Raji (cell line): Measurements from ENCODE around the gene GRM4.

ENCODE experiments used
- POLR2A ChIP-seq: IDR thresholded peaks from 2 replicates; pipeline ENCODE4 v1.6.1; 2011; ENCODE audit warnings: low read depth, low read length, control low read depth; ENCODE audit not compliant: insufficient read depth

Gene GRM4

DNA sequence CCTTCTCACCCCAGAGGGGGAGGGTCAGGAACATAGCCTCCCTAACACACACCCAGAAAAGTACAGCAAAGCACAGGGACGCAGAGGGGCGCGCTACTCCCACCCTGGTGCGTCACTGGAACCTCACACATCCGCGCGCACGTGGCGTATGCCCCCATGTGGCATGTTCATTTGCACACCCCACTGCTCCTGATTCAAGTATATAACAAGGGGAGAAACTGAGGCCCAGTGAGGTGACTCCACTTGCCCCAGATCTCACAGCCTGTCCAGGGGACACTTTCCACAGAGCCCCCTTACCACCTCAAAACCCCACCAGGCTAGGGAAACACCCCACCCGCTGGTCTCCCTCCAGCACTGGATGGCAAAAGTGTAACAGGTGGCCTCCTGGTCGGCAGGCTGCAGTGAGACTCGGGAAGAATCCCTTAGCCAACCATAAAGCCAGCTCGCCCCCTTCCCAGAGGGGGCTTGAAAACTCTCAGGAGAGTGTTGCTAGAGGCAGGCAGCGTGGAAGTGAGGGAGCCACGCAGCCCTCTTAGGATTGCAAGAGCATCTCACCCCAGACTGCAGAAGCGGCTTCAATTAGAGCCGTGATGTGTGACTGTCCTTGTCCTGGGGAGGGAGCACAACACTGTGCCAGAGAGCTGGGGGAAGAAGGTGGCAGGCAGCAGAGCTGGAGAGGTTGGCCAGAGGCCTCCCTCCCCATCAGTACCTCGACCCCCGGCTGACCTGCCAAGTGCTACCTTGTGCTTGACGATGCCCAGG, at the start of gene GRM4:
GRM4 (minus strand) TSS at position 67 of the 762 bp plus-strand sequence. CDS start 12,591 bp downstream, outside the sequence.
- TF ChIP-seq POLR2A: no peak

DNA sequence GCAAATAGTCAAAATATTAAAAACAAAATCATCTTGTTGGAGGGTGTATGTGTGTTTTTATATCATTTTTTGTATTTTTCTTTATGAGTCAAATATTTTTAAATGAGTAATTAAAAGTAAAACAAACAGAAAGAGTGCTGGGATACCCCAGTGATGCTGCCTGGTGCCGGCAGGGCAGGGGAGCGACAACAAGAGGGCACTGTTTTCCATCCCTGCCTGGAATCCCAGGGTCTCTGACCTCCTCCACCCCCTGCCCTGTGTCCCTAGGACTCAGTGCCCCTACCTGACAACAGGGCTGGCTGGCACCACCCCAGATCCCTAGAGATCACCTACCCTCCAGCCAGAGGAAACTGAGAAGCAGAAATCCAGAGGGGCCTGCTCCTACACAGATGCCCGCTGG, 48.9 kb upstream of the GRM4 start:
- no peak for TF ChIP-seq POLR2A

DNA sequence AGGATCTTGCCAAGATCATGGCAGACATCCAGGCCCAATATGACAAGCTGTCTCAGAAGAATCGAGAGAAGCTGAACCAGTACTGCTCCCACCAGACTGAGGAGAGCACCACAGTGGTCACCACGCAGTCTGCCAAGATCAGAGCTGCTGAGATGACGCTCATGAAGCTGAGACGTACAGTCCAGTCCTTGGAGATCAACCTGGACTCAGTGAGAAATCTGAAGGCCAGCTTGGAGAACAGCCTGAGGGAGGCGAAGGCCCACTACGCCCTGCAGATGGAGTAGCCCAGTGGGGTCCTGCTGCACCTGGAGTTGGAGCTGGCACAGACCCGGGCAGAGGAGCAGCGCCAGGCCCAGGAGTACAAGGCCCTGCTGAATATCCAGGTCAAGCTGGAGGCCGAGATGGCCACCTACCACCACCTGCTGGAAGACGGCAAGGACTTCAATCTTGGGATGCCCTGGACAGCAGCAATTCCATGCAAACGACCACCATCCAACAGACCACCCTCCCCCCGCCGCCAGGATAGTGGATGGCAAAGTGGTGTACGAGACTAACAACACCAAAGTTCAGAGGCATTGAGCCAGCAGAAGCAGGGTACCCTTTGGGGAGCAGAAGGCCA, 44.7 kb upstream of the GRM4 start:
- no peak for TF ChIP-seq POLR2A

DNA sequence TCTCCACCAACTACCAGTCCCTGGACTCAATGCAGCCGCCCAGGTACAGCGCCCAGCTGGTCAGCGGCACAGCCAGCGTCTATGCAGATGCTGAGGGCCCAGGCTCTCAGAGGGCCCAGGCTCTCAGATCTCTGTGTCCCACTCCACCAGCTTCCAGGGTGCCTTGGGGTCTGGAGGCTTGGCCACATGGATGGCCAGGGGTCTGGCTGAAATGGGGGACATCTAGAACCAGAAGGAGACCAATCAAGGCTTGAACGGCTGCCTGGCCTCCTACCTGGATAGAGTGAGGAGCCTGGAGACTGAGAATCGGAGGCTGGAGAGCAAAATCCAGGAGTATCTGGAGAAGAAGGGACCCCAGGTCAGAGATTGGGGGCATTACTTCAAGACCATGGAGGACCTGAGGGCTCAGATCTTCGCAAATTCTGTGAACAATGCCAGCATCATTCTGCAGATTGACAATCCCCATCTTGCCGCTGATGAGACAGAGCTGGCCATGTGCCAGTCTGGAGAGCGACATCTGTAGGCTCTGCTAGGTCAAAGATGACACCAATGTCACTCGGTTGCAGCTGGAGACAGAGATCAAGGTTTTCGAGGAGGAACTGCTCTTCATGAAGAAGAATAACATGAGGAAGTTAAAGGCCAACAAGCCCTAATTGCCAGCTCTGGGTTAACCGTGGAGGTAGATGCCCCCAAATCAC, 44.1 kb upstream of the GRM4 start:
- TF ChIP-seq POLR2A: no peak

DNA sequence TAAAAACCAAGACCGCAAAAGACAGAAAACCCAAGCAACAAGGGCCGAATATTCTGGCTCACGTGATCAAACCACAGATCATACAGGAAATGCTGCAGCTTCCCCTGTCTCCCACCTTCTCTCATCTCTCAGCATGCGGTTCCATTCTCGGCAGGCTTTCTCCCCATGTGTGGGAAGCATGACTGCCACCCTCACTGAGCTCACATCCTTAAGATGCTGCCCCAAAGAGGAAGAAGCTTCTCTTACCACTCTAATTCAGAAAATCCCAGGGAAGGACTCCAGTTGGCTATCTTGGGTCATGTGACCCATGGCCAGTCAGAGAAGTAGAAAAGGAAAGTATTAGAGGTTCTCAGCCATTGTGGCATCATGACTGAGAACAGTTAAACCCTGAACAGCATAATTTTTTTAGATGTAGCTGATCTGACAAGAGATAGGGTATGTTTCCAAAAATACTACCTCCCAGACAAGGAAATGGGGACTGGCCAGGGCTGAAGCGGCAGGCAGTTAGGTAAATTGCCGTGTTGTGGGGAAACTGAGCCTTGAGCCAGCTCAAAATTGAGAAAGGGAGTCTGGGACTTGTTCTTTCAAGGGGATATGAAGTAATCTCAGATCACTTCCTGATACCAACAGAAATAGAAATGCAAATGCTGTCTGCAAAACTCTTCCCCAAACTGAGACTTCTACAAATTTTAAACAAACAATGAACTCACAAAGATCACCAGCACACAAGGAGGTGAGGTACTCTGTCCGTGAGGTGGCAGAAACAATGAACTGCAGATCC, 37.1 kb upstream of the GRM4 start:
- TF ChIP-seq POLR2A: peak; percentile 34; the same call in 1 of the 2 replicates

DNA sequence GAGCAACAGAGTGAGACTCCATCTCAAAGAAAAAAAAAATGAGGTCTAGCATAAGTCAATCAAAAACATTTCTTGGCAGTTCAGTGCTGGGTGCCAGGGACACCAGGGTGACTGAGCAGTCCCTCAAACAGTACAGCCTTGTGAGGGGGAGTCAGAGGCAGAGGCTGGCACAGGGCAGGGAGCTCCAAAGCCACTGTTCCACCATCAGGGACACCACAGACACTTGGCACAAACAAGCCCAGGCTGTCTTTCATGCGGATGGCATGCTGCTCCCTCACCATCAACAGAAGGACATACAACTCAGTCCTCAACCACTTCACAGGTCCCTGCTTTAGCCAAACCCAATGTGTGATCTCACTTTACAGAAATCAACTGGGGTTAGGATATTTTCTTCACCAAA, 36.0 kb upstream of the GRM4 start:
- no peak for TF ChIP-seq POLR2A

DNA sequence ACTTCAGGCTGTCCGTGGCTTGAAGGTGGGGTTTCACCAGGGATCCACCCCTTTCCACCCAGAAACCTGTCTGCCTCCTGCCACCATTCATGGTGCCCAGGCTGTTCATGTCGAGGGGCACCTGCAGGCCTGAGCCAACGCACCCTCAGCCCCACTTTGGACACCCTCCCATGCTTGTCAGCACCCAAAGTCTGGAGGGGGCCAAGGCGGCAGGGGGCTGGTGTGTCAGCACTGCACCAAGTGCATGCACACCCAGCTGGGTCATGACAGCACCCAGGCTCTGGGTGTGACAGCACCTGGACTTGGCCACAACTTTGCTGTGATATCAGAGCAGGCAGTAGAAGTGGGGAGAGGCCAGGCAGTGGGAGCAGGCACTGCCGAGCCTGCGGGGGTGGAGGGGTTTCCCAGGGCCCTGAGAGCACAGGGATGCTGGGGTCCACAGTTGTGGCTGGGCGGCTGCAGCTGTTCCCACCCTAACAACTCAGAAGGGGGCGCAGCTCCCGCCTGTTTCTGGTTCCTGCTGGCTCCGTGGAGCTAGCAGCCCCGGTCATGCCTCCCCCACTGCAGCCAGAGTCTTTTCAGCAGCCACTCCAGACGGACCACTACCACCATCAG, 33.3 kb upstream of the GRM4 start:
- TF ChIP-seq POLR2A: no peak

DNA sequence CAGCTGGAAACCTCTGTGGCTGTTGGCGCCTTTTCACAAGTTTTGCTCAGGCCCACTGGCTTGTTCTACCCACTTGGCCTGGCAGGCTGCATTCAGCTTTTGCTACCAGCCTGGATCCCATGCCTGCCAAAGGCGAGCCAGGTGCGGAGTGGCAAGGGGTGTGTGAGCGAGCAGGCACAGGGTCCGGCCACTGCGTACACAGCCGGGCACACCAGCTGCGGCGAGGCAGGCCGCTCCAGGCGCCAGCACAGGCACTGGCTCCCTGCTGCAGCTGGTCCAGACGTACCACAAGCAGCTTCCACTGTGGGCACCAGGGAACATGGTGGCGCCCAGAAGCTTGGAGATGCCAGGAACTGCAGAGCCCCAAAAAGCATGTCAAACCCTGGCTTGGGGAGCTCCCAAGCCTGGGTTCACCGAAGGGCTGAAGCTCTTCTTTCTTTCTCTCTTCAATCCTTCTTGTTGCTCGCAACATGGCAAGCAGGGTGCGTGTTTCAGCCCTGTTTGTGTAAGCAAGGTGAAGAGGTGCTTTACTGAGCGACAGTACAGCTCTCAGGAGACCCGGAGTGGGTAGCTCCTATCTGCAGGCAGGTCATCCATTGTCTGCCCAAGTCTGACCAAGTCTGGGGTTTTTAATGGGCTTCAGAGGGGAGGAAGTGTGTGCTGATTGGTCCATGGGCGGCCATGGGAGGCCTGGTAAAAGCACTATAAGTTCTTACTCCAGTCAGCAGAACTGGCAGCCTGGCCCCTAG, 32.6 kb upstream of the GRM4 start:
- TF ChIP-seq POLR2A: no peak

DNA sequence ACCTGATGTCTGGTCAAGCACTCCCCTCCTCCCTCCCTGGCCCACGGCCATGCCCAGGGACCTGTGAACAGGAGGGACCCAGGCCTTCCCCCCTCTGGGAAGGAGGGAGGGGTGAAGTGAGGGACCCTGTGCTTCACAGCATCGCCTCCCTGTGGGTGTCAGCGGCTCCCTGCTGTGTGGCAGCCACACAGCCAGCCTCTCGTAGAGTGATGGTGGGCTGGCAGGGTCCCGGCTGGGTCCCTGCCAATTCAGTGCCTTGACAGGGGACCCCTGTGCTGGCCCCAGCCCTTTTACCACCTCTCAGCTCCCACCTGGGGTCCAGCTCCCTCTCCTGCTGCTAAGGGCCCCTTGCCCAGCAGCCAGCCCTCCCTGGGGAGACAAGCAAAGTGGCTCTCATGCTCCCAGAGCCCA, 31.3 kb upstream of the GRM4 start:
- no peak for TF ChIP-seq POLR2A

DNA sequence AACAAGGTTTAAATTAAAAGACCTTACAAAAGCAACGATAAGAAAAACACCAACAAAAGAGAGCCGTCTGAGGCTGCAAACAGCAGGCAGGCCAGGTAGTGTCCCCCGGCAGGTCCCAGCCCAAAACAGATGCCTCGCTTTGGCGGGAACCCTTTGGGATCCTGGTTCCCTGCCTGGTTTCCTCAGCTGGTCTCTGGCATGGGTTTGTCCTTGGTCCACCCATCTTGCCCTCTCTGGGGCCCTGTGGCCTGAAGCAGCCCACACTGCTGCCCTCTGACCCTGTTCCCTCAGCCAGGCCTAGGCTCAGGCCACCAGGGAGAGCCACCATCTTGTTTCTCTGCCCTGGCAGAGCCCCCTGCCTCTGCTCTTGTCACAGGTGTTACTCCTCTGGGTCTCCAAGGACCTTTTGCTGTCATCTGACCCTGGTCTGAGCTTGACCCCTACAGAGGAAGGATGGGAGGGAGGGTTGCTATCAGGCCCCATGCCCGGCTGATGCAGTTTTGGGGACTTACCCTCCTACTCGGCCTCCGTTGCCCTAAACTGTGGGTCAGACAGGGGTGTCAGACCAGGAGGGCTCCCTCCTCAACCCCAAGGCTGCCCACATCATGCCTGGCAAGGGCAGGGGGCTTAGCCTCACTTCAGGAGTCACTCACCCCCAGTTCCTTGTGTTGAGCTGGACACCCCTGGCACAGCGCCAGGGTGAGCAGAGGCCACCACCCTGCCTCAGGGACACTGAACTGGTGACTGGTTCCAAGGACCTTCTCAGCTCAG, 30.6 kb upstream of the GRM4 start:
- TF ChIP-seq POLR2A: no peak

DNA sequence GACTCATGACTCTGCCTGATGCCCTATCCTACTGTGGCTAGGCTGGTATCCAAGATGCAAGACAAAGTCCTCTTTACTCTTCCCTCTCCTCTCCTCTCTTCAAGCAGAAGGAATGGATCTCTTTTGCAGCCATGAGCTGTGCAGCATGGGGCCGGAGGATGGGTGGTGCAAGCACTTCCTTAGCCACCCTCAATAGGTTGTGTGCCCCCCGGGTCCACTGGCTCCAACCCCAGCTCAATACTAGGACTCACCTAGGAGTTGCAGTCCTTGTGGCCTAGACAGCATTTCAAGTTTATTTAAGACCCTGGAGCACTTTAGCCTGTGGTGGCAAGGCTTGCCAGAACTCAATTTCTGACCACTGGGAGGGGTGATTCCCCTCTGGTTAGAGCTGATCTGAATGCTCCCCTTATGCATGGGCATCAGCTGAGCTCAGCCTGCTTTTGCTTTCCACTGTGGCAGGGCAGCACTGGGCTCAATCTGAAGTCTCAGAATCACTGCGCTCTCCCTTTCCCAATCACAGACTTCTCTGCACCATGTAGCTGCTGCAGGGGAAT, 29.0 kb upstream of the GRM4 start:
- TF ChIP-seq POLR2A: no peak

DNA sequence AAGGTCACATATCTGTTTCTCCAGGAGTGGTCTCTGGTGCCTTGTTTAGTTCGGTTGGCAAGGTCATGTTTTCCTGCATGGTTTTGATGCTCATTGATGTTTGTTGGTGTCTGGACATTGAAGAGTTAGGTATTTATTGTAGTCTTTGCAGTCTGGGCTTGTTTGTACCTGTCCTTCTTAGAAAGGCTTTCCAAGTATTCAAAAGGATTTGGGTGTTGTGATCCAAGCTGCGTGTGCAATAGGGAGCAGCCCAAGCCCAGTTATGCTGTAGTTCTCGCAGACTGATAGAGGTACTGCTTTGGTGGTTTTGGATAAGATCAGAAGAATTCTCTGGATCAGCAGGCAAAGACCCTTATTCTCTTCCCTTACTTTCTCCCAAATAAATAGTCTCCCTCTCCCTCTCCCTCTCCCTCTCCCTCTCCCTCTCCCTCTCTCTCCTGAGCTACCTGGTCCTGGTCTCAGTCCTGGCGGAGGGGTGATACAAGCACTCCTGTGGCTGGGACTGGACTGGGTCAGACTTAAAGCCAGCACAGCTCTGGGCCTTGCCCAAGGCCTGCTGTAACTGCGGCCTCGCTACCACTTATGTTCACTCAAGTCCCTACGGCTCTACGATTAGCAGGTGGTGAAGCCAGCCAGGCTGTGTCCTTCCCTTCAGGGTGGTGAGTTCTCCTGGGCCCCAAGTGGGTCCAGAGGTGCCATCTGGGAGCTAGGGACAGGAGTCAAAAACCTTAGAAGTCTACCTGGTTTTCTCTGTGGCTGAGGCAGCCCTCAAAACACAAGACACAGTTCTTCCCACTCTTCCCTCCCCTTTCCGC, 27.3 kb upstream of the GRM4 start:
- no peak for TF ChIP-seq POLR2A
